ENCODE measurements around the gene SYTL3.
"Not testable (repeated sequence)": the region's sequence is repeated elsewhere in the genome, so short reads cannot be mapped to it uniquely, and the experiment has no call there.

SYTL3 gene

DNA sequence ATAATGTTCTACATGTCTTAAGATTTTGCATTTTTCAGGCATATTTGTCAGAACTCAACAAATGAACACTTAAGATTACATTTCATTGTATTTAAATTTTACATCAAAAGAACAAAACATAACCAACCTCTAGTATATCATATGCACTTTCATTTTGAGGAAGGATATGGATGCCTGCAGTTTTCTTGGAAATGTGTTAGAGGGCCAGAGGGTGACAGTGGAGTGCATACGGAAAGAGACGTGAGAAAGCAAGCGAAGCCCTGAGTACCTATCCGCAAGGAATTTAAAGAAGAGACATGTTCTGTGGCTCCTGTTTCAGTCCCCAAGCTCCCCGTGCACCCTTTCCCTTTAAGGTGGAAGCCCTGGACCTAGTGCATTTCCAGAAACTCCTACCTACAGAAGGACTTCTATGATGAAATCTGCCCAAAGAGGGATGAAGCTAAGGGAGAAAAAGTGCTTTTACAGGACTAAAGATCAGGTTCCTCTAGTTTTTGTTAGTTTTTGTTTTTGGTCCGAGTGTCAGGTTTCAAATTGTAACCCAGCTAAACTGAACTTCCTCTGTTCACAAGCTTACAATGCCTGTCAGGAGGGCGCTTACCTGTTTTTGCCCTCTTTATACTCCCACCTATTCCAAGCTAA, 130.5 kb downstream of the SYTL3 start:
- no peak for DNase-seq

GRCh38 chr6:158780988-158781691, 131.3 kb downstream of the SYTL3 start:
- DNase-seq = peak; percentile 24

GRCh38 chr6:158781692-158782373, 132.0 kb downstream of the SYTL3 start:
- DNase-seq = no peak

GRCh38 chr6:158782432-158783166, 132.7 kb downstream of the SYTL3 start:
- no peak for DNase-seq

DNA sequence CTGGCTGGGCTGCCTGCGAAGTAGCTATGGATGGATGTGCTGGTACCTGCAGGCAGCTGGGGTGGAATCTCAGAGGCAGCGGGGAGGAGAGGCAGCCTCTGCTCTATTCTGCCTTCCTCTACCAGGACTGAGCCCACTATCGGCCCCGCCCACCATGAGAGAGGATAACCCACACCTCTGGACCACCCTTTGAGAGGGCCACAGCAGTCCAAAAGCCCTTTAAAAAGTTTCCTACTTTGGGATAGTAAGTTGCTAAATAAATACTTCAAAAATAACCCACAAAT, 133.3 kb downstream of the SYTL3 start:
- DNase-seq = no peak

- DNase-seq = no peak
Observed at GRCh38 chr6:158783851-158784250, 134.0 kb downstream of the SYTL3 start.

DNA sequence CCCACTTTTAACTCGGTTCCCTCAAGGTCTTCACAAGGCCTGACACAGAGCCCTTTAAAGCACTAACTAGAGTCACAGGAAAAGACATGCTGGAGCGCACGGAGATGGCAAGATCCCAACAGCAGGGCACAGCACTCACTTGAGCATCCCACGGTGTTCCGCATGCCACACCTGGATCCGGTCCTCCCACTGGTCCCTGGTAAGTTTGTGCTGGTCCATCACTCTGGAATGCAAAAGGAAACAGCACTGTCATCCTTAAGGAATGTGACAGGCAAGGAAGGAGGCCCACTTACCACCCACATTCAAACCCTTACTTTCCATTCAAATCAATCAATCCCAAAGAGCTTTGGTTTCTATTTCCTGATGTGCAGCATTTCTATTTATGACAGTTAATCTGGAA, 134.7 kb downstream of the SYTL3 start:
- DNase-seq = no peak

DNA sequence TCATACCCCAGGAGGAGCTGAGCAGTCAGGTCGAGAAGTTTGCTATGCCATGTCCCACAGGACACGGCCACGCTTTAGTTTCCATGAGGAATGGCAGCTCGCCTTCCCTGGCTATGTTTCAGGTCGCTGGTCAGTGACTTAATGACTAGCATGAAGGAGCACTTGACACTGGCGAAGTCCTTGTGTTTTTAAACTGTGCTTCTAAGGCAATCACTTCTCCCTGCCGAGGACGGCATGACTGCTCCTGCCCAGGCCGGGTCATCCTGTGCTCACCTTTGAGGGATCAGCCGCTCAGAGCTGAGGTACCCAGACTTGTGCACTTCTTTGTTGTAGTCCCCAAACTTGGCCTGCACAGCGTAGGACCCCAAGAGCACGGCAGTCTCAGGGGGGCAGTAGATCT, 135.2 kb downstream of the SYTL3 start:
- no peak for DNase-seq

GRCh38 chr6:158786645-158787304, 136.9 kb downstream of the SYTL3 start:
- DNase-seq = no peak

GRCh38 chr6:158787395-158787794, 137.5 kb downstream of the SYTL3 start:
- no peak for DNase-seq

GRCh38 chr6:158789115-158789917, 139.5 kb downstream of the SYTL3 start:
- no peak for DNase-seq

DNA sequence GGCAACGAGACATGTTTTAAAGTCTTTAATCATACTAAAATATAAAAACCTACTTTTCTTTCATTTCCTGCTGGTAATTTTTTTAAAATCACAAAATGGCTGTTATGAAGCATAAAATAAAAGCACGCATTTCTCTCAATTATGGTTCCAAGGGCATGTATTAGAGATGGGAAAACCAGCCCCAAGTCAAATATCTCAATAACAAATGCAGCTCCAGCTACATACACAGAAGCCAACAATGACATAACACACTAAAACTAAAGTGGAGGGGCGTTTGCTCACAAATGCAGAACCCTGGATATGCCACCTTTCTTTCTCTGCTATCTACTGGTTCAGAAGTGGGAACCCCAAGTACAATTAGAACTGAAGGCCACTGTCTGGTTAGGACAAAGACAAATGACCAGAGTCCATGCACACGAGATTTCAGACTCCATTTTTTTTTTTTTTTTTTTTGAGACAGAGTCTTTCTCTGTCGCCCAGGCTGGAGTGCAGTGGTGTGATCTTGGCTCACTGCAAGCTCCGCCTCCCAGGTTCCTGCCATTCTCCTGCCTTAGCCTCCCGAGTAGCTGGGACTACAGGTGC, 141.5 kb downstream of the SYTL3 start:
- DNase-seq = no peak

DNA sequence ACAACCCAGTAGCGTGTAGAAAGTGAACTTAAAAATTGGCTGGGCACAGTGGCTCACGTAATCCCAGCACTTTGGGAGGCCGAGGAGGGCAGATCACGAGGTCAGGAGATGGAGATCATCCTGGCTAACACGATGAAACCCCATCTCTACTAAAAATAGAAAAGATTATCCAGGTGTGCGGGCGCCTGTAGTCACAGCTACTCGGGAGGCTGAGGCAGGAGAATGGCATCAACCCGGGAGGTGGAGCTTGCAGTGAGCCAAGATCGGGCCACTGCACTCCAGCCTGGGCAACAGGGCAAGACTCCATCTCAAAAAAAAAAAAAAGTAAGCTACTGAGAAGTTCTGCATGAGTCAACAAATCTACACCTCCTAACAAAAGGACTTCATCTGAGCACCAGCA, 142.7 kb downstream of the SYTL3 start:
- not testable (repeated sequence) for DNase-seq

DNA sequence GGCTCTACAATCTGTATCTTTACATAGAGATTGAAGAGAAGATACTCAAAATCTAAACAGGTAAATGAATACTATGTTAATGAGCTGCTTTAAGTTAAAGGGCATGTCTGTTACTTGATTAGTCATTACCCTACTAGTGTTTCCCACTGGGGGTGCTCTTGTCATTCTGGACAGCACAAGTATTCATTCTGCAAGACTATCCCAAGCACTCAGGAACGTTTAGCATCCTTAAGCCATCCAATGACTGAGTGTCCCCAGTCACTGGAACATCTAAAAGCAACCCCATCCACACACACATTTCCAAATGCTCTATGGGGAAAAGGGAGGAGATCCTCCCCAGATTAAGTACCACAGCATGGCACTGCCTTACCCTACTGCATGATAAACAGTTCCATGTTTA, 143.6 kb downstream of the SYTL3 start:
- DNase-seq = no peak

DNA sequence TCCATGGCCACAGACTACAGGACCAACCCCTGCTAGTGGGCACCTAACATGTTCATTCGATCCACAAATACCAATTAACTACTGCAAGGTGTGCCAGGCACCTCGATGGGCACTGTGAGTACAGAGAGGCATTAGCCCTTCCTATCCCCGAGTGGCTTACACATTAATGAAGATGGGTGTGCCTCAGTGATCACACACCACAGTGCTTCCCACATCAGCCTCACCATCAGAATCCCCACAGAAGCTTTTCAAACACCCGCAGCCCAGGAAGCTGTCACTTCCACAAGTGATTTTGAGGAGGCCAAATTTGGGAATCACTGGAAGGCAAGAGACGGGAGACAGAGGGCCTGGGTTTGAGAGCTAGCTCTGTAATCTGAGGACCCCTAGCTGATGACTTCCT, 145.7 kb downstream of the SYTL3 start:
- no peak for DNase-seq

GRCh38 chr6:158796353-158796752, 146.5 kb downstream of the SYTL3 start:
- DNase-seq = no peak

DNA sequence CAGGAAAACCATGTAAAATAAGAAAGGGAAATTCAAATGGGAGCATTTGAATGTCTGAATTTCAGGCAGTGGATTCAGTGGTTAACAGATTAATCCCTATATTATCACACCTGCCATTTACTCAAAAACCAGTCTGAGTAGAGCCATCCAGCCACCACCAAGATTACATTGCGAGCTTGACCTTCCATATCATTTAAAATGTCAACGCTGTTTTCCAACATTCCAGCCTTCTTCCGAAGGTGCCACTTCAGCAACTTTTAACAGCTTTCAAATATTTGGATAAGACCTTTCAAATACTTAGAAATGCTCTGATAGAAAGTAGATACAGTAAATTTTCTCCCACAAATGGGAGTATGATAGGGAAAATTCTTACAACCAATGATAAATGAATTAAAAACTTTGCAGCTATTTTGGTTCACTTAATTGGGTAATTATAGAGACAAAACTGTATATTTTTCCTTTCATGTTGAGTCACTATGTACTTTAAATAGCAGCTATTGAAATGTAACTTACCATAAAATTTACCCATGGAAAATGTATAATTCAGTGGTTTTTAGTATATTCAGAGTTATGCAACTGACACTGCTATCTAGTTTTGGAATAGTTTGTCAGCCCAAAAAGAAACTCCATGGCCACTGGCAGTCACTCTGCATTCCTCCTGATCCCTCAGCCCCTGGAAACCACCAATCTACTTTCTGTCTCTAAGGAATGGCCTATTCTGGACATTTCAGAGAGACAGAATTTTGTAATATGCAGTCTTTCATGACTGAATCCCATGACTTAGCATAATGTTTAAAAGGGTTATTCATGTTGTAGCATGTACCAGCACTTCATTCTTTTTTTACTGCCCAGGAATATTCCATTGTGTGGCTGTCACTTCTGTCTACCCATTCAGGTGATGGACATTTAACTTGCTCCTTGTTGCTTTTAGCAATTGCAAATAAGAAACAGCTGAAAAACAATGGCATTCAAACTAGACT, 147.8 kb downstream of the SYTL3 start:
- no peak for DNase-seq

GRCh38 chr6:158798311-158798710, 148.5 kb downstream of the SYTL3 start:
- no peak for DNase-seq

- peak; percentile 80 for DNase-seq
Observed at GRCh38 chr6:158799051-158799792, 149.4 kb downstream of the SYTL3 start.
